Frontal cortex (tissue), 4 donors: Measurements from ENCODE around the gene ZDHHC14. TPM values are rescaled to one million over a fixed set of nuclear protein-coding genes. Genes with fewer than 3 reads are reported as not detected.
"Not testable (repeated sequence)": the region's sequence is repeated elsewhere in the genome, so short reads cannot be mapped to it uniquely, and the experiment has no call there.

Experiments used
- DNase-seq, 2 donors: peaks; one replicate each; pipeline ENCODE4 v3.0.0; 2012; ENCODE audit warnings: low spot score in 2 of 2
- FAIRE-seq: peaks from 2 replicates; lab custom pipeline; 2012; peaks lifted over from hg19 to GRCh38; lab: Jason Lieb, UNC
- total RNA-seq: library from RNA; depleted of rRNA; stranded (reverse); fragments of >200 nt; gene quantifications from one replicate; pipeline ENCODE4 v1.2.3, GENCODE V29; 2014
- donor health status: control.
- donor health status: control.
- donor health status: control.

The ZDHHC14 gene
- total RNA-seq, 1 donor from 2014 or later, result 9.0 TPM

DNA sequence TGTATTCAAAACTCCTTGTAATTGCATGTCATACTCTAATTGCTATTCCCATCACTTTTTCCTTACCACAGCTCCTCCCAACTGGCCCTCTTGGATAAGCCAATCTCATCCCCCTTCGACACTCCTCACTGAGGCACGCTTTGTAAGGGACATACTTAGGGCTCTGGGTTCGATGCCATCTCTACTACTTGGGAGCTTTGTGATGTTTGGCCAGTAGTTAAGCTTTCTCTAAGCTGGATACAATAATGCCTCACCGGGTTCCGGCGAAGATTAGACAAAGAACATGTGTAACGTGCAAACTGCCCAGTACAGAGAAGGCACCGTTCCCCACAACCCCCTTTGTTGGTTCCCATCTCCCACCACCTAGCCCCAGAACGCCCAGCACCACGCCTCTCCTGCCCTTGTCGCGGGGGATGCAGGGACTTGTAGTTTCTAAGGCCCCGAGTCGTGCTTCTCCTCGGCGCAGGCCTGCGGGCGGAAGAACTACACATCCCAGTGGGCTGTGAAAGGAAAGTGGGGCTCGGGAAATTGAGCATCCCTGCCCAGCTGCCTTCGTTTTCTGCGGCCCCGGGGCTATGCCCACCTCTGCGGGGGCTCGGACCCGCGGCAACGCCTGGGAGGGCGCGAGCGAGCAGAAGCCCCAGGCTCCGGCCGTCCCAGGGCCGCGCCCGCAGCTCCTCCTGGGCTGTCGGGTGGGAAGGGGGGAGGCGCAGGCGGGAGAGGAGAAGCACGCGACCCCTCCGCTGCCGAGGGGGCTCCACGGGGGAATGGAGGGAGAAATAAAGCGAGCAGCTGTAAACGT, 1.1 kb upstream of the ZDHHC14 start:
- FAIRE-seq, result no peak
- DNase-seq, result peak; percentile 74 to 80

DNA sequence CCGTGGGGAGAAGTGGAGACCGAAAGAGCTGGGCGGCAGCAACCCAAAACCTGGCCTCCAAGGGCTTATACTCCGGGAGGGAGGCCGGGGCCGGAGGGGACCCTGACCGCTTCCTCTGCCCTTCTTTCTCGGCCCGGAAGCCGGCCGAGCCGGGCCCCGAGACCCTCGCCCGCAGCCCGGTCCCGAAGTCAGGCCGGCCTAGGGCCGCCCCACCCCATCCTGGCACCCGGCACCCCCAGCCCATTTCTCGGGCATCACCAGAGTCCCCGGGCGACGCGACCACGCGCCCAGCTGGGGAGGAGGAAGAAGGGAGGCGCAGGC, 572 bp upstream of the ZDHHC14 start:
- FAIRE-seq (no peak), DNase-seq (peak in 1 of 2 donors; percentile 34)

DNA sequence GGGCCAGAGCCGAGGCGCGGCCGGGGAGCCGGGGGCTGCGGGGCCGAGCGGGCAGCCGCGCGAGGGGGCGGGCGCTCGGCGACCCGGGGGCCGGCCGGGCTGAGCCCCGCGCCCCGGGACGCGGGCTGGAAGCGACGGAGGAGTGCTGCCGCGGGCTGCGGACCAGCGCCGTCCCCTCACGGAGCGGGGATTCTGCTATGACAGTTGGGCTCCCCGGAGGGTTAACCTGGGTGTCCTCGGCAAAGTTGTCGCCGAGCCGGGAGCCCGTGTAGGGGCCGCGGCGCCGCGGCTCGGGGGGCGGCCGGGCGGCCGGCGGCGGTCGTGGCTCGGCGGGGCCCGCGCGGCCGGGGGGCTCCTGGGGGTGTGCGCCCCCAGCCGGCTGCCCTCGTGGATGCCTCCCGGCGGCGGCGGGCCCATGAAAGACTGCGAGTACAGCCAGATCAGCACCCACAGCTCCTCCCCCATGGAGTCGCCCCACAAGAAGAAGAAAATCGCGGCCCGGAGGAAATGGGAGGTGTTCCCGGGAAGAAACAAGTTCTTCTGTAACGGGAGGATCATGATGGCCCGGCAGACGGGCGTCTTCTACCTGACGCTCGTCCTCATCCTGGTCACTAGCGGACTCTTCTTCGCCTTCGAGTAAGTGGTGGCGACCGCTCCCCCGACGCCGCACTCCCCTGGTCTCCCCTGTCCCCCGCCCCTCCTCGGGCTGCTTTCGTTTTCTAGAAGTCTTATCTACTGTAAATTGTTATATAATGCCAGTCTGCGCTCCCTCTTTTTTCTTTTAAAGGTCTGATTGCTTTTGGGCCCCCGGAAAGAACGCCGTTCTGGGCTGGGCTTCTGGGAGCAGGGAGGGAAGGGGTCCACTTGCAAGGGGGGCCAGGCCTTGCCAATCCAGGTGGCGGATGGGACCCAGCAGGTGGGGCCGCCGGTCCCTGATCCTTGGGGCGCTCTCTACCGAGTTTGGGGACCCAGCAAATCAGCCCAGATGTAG, 936 bp downstream of the ZDHHC14 start:
- DNase-seq (peak; percentile 56 to 63), FAIRE-seq (no peak)

DNA sequence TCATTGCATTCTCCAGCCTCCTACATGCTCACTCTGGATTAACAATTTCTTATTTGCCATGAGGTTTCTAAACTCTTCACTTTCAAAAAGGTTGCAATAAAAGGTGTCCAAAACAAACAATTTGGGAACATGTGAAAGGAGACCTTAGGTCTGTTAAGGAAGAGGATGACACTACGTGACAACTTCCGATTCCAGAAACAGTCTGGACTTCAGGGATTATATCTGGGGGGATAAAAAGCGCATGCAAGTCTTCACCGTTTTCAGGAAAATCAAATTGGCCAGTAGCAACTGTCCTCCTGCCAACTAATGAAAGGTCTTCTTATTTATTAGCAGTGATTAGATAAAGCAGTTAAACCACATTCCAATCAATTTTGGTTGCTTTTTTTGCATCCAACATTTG, 1.8 kb downstream of the ZDHHC14 start:
- FAIRE-seq, result no peak
- no peak for DNase-seq

DNA sequence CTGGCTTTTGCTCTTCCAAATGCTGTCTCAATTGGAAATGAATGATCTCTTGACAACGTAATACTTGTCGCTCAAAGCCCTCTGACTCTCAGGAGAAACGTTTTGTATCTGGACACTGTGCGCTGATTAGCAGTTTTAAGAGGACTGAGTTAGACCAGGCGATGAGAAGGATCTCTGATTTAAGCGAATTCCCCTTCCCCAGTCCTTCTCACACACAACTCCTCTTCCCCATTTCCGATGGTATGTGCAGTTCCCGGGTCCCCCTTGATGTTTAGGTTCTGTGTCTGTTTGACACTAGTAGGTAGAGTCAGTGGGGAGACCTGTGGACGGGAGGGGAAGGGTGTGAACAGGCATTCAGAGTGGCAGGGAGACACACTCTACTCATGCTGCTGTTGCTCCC, 2.5 kb downstream of the ZDHHC14 start:
- DNase-seq (no peak), FAIRE-seq (no peak)

DNA sequence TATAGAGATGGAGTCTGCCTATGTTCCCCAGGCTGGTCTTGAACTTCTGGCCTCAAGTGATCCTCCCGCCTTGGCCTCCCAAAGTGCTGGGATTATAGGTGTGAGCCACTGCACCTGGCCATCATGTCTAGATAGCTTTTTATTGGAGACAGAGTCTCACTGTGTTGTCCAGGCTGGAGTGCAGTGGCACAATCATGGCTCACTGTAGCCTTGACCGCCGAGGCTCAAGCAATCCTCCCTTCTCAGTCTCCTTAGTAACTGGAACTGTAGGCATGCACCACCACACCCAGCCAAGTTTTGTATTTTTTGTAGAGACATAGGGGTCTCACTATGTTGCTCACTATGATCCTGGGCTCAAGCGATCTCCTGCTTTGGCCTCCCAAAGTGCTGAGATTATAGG, 4.0 kb downstream of the ZDHHC14 start:
- not testable (repeated sequence) for FAIRE-seq, DNase-seq

DNA sequence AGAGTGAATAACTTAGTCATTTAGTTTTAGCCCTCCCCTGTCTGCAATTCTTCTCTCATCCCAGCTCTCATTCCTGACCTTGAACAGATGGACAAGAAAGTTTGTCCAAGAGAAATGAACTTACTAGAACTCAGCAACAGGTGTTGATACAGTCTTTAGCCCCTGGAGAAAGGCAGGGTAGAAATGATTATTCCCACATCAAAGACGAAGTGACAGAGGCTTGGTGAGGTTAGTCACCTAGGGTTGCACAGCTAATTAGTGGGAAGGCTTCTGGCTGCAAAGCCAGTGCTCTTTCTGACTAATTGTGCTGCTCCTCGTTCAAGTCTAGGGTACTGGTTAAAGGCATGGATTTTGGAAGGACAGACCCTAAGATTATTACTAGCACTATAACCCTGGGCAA, 4.5 kb downstream of the ZDHHC14 start:
- no peak for FAIRE-seq
- DNase-seq, result no peak

DNA sequence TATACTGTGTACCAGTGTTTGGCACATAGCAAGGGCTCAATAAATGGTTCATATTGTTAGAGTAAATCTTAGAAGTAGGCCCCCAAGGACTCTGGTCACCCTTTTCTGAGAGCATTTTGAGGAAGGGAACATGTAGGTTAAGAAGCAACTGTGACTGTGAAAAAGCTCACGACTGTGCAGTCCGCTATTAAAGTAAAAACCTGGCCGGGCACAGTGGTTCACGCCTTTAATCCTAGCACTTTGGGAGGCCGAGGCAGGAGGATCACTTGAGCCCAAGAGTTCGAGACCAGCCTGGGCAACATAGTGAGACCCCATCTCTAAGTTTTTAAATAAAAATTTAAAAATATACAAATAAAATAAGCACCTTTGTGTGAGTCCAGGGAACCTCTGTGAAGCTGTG, 5.0 kb downstream of the ZDHHC14 start:
- FAIRE-seq, result no peak
- no peak for DNase-seq

DNA sequence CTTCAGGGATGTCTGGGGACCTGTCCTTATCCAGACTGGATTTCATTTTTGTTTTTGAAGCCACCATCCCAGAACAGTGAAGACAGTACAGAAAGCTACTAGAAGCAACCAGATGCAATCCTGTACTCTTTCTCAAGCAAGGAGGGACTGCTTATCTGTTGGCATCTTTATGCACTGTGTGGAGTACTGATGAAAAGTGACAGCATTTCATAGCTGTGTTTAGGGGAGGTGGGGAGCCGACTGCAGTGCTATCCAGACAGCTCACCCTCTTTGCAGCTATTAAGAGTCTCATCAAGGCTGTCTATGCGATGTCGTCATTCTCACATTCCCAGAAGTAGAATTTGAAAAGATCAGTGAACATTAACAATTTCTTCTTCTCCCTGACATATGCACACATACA, 5.5 kb downstream of the ZDHHC14 start:
- FAIRE-seq, result no peak
- no peak for DNase-seq

DNA sequence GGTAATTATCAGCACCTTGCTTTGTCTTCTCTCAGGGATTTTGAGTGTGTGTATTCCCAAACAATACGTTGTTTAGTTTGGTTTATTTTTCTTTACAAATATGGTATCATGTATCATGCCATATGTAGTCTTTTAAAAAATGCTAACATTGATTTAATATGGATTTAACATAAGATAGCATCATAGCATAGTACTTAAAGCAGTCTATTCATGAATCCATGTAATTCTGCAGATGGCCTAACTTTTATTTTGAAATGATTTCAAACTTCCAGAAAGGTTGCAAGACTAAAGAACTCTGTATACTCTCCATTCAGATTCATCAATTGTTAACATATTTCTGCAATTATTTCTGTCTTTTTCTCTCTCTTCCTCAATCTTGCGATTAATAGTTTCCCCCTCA, 7.9 kb downstream of the ZDHHC14 start:
- DNase-seq, result no peak
- FAIRE-seq, result no peak

DNA sequence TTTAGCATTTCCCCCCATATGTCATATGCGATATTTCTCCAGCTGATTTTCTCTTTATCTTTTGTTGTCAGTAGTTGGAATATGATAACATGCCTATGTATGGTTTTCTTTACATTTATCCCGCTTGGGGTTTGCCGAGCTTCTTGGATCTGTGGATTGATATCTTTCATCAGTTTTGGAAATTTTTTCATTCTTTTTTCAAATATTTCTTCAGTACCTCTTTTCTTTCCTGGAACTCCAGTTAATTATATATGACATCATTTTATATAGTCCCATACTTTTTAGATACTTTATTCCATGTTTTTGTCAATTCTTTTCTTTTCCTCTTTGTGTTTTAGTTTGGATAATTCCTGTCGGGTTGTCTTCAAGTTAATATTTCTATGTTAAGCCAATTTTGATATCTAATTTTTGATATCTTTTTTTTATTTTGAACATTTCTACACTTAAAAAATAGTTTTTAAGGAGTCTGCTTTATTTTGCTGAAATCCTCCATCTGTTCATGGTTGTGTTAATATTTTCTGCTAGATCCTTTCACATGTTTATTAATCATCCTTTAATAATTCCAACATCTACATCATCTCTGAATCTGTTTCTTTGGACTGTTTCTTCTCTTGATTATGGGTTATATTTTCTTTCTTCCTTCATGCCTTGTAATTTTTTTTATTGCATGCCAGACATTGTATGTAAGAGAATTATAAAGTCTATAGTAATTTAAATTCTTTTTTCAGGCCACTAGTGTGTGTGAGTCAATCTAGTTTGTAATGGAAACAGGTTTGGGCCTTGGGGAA, 9.5 kb downstream of the ZDHHC14 start:
- no peak for FAIRE-seq
- DNase-seq, result no peak

DNA sequence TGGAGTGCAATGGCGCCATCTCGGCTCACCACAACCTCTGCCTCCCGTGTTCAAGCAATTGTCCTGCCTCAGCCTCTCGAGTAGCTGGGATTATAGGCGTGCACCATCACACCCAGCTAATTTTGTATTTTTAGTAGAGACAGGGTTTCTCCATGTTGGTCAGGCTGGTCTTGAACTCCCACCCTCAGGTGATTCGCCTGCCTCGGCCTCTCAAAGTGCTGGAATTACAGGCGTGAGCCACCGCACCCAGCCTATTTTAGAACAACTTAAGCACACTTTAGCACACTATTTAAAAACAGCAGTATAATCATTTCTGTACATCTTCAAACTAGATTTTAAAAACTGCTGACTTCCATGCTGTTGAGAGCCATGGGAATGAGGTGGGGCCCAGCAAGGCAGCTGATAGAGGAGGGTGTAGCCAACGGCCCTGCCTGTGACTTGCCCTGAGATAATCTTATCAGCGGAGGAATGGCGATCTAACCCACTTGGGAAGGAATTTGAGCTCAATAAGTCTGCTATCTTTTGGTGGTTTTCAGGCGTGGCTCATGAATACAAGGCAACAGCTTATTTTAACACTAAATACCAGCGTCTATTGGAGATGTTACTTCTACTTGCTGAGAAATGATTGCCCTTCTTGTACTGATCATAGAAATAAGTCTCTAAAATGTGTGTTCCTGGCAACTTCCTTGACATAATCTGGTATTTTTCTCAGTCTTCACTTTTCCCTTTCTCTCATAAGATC, 12.1 kb downstream of the ZDHHC14 start:
- no peak for DNase-seq
- FAIRE-seq, result no peak

DNA sequence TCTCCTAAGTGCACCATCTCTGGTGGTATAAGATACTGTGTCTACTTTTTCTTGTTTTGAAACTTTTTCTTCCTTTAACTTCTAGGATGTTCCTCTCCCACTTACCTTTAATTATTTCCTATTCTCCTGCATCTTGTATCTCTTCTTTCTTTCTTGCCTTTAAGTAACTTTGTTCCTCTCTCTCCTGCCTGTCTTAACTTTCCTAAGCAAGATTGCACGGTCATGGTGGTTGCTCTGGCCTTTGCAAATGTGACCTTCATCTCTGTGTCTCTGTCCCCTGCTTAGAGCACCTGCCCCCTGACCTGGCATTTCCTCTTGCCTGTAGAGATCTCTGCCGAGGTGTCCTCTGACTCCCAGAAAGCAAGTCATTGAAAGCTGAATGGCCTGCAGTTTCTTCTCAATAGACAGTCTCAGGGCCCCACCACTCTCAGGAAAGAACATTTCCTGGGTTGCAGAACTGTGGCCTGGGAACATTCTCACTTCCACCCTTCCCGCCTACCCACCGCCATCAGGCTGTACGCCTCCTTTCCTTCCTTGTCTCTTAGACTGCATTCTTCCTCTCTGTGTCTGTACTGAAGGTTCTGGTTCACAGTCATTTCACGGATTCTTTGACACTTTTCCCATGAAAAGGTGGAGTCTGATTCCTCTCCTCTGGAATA, 12.8 kb downstream of the ZDHHC14 start:
- FAIRE-seq (no peak), DNase-seq (no peak)

DNA sequence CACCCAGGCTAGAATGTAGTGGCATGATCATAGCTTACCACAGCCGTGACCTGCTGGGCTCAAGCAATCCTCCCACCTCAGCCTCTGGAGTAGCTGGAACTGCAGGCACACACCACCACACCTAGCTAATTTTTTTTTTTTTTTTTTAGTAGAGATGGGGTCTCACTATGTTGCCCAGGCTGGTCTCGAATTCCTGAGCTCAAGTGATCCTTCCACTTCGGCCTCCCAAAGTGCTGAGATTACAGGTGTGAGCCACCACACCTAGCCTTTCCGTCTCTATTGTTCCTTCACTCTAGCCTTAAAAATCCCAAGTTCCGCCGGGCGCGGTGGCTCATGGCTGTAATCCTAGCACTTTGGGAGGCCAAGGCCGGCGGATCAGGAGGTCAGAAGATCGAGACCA, 14.2 kb downstream of the ZDHHC14 start:
- not testable (repeated sequence) for FAIRE-seq

DNA sequence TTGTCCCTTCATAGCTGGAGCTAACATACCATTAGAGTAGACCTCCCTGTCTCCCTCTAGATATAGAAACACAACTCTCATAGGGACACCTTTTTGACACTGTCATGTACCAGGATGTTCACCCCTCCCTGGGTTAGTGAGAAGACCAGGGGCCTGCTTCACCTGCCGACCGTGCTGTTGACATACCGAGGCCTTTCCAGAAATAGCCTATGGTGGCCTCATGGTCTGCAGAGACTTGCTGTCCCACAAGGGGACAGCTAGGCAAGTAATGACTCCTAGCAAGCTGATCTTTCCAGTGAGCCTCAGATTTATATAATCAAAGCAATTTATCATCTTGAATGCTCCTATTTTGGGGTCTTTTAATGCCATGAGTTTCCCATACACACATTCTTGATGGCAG, 15.0 kb downstream of the ZDHHC14 start:
- FAIRE-seq (no peak), DNase-seq (no peak)

More for the DNA sequence above, 14.2 kb downstream of the ZDHHC14 start:
- not testable (repeated sequence) for DNase-seq

DNA sequence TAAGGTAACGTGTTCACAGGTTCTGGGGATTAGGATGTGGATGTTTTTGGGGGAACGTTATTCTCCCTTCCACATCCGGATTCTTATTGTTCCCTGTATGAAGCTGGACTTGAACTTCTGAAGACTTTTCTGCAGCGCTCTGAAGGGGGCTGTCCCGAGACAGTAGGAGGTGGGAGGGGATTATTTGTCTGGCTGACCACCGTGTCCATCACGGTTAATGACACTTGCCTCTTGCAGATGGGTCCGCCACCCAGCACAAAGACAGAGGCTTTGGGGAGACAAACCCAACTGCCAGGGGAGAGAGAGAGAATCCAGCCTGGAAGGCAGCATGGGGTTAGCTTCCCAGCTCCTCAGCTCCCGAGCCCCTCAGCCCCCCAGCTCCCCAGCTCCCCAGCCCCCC, 16.7 kb downstream of the ZDHHC14 start:
- FAIRE-seq (no peak), DNase-seq (no peak)

DNA sequence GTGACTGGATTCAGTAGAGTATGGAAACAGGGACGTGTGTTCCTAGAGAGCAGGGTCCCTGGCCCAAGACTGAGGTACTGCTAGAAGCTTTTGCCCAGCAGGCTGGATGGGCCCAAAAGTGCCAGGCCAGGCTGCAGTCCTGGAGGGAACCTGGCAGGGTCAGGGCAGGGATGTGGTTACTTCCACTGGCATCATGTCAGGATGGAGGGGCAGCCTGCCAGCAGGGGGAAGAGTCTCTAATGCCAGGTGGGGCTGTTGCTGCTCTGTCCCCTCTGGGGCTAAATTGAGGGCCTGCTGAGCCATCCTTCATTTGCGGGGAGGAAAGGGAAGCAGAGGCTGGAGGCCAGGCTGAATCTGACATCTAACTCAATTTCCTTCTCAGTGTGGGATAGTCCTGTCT, 17.2 kb downstream of the ZDHHC14 start:
- FAIRE-seq (no peak), DNase-seq (no peak)

DNA sequence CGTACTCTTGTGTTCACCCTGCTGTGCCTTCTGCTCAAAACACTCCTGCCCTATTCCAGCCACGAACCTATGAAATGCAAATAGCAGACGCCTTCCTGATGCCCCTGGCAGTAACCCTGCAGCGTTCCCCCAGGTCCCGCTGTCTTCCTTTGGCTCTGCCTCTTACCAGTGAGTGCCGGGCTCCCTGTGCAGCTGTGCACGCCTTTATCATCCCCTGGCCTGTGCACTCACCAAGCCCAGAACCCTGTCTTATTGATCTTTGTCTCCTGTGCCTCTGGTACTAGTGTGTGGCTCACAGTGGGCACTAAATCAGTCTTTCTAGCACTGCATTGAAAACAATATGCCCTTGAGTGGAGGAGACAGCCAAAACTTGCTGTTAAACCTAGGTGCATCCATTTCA, 19.7 kb downstream of the ZDHHC14 start:
- no peak for DNase-seq
- FAIRE-seq, result no peak

DNA sequence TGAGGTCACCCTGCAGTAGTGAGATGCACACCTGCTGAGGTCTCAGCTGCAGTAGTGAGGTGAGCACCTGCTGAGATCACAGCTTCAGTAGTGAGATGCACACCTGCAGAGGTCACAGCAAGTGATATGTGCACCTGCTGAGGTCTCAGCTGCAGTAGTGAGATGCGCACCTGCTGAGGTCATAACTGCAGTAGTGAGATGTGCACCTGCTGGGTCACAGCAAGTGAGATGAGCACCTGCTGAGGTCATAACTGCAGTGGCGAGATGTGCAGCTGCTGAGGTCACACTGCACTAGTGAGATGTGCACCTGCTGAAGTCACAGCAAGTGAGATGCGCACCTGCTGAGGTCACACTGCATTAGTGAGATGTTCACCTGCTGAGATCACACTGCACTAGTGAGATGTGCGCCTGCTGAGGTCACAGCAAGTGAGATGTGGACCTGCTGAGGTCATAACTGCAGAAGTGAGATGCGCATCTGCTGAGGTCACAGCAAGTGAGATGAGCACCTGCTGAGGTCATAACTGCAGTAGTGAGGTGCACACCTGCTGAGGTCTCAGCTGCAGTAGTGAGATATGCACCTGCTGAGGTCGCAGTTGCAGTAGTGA, 20.8 kb downstream of the ZDHHC14 start:
- no peak for DNase-seq

More for the DNA sequence above, 20.8 kb downstream of the ZDHHC14 start:
- FAIRE-seq, result no peak
